Fibroblast of pulmonary artery (primary cell): ENCODE measurements around the gene ZFP3.

Source experiments
- DNase-seq: peaks from one replicate; pipeline ENCODE4 v3.0.0-alpha.2; 2010; ENCODE audit warnings: low read depth
- H3K4me3 ChIP-seq: replicated peaks from 2 replicates; pipeline ENCODE4 v1.5.1; 2011; ENCODE audit warnings: low read depth, mild to moderate bottlenecking, control low read depth, low read length, moderate library complexity
- TF ChIP-seq, protein P1 (sequence below): IDR thresholded peaks from 2 replicates; pipeline ENCODE4 v1.5.1; 2011; ENCODE audit warnings: mild to moderate bottlenecking, control low read depth, low read length, inconsistent platforms; ENCODE audit errors: missing control alignments

The ZFP3 gene

GRCh38 chr17:5035315-5035714 lies 43.0 kb upstream of the ZFP3 start, which contains the start of gene SLC52A1:
SLC52A1 (minus strand) TSS chr17:5035426; CDS start chr17:5034606, 820 bp downstream.
- peak within 1 kb of the TSS; percentile 12 for H3K4me3 ChIP-seq
- no peak for DNase-seq

GRCh38 chr17:5042157-5043022 lies 35.9 kb upstream of the ZFP3 start:
- DNase-seq: no peak
- TF ChIP-seq, protein P1, sequence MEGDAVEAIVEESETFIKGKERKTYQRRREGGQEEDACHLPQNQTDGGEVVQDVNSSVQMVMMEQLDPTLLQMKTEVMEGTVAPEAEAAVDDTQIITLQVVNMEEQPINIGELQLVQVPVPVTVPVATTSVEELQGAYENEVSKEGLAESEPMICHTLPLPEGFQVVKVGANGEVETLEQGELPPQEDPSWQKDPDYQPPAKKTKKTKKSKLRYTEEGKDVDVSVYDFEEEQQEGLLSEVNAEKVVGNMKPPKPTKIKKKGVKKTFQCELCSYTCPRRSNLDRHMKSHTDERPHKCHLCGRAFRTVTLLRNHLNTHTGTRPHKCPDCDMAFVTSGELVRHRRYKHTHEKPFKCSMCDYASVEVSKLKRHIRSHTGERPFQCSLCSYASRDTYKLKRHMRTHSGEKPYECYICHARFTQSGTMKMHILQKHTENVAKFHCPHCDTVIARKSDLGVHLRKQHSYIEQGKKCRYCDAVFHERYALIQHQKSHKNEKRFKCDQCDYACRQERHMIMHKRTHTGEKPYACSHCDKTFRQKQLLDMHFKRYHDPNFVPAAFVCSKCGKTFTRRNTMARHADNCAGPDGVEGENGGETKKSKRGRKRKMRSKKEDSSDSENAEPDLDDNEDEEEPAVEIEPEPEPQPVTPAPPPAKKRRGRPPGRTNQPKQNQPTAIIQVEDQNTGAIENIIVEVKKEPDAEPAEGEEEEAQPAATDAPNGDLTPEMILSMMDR: no peak
- H3K4me3 ChIP-seq: no peak overlapping the region

More at GRCh38 chr17:5035315-5035714, 43.0 kb upstream of the ZFP3 start, which contains the start of gene SLC52A1:
- TF ChIP-seq, protein P1: no peak

GRCh38 chr17:5043524-5043923 lies 34.7 kb upstream of the ZFP3 start:
- no peak for DNase-seq
- H3K4me3 ChIP-seq: no peak overlapping the region
- TF ChIP-seq, protein P1: no peak

DNA sequence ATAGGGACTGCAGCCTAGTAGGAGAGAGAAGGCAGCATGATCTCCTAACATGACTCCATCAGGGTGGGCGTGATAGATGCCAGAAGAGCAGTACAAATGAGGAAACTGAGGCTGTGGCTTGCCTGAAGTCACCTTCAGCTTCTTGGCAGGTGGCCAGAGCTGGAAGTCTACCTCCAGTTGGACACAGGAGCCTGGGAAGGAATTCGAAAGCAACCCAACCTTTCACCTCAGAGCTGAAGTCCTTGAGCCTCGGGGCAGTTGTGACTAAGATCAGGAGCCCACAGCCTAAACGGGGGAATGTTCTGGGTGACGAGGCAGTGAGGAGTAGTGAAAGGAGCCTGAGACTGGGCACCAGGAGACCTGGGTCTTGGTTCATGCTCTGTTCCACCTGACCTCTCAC lies 33.6 kb upstream of the ZFP3 start:
- no peak for DNase-seq
- TF ChIP-seq, protein P1: no peak
- no peak overlapping the region for H3K4me3 ChIP-seq

DNA sequence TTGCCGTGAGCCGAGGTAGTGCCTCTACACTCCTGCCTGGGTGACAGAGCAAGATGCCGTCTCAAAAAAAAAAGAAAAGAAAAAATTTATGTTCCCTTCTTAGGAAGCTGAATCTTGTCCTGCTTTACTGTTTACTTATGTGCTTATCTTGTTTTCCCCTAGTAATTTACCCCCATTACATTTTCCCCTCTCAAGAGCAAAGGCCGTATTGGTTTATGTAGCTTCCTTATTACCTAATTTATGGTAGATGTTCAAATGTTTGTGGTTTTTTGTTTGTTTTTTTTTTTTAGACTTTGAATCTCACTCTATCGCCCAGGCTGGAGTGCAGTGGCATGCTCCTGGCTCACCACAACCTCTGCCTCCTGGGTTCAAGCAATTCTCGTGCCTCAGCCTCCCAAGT lies 32.8 kb upstream of the ZFP3 start:
- no peak for DNase-seq
- TF ChIP-seq, protein P1: no peak
- no peak overlapping the region for H3K4me3 ChIP-seq

- no peak overlapping the region for H3K4me3 ChIP-seq
- no peak for DNase-seq
- TF ChIP-seq, protein P1: no peak
Measured at GRCh38 chr17:5047446-5047845, 30.8 kb upstream of the ZFP3 start.

DNA sequence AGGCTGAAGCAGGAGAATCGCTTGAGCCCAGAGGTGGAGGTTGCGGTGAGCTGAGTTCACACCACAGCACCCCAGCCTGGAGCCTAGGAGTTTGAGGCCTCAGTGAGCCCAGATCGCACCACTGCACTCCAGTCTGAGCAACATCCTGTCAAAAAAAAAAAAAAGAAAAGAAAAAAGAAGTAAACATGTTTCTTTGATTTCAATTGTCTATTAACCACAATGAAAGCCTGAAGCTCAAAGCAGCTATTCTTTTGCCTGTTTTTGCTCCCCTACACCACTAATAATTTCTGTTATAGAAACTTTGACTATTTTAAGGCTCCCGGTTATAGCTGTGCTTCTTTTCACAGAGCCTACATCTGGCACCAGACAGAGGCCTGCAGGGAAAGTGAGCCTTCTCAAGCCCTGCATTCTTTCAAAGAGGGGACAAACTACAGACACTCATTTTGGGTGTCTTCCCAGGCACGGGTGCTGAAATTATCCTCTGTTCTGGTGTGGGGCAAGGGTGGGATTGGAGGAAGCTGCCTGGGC lies 28.9 kb upstream of the ZFP3 start:
- DNase-seq: no peak
- TF ChIP-seq, protein P1: no peak
- no peak overlapping the region for H3K4me3 ChIP-seq
